ENCODE results near the gene ITGAD. TPM values are rescaled to one million over a fixed set of nuclear protein-coding genes. Genes with fewer than 3 reads are reported as not detected.

ITGAD gene
- total RNA-seq, 2 experiments from 2014 or later, result not detected

GRCh38 chr16:31423801-31424200 is 30.7 kb downstream of the ITGAD start:
- POLR2A ChIA-PET, result no interaction called here
- intact Hi-C loops (cut with DNase I, micrococcal nuclease), result loop anchor here in 1 of 2 experiments (10.0 kb wide), 1 partner anchor 159 kb away; no protein-coding TSS in a partner anchor
- peaks cover 13% of the 10 kb centered on the region for H3K4me1 Mint-ChIP-seq

GRCh38 chr16:31427441-31428278 is 34.5 kb downstream of the ITGAD start:
- CTCF ChIA-PET, result interaction anchor here (1.0 kb wide), 1 partner anchor 9 kb away, joined by 3 read pairs; no protein-coding TSS in a partner anchor
- Mint-ChIP-seq H3K9me3 (ENCODE audit: low read depth) (no peaks in the 10 kb centered on the region), H3K4me1 (peaks cover 8% of the 10 kb centered on the region), H3K27me3 (peaks cover 4% of the 10 kb centered on the region), H3K36me3 (ENCODE audit: low read depth) (no peaks in the 10 kb centered on the region), H3K27ac (no peak overlapping the region), H3K4me3 (no peak overlapping the region)
- DNase-seq (peak; percentile 78), ATAC-seq (peak; percentile 69)
- POLR2A ChIA-PET, result interaction anchor here (0.5 kb wide), 1 partner anchor 79 kb away, joined by 3 read pairs; no protein-coding TSS in a partner anchor
- intact Hi-C loops (cut with DNase I, micrococcal nuclease), result loop anchor here in 1 of 2 experiments (10.0 kb wide), 1 partner anchor 163 kb away; no protein-coding TSS in a partner anchor

More at GRCh38 chr16:31423801-31424200, 30.7 kb downstream of the ITGAD start:
- DNase-seq, result no peak
- Mint-ChIP-seq H3K27ac (no peak overlapping the region), H3K9me3 (ENCODE audit: low read depth) (no peaks in the 10 kb centered on the region), H3K4me3 (no peak overlapping the region), H3K36me3 (ENCODE audit: low read depth) (no peaks in the 10 kb centered on the region), H3K27me3 (peaks cover 5% of the 10 kb centered on the region)
- ATAC-seq, result no peak
- CTCF ChIA-PET, result interaction anchor here (0.8 kb wide), 1 partner anchor 8 kb away, joined by 3 read pairs; no protein-coding TSS in a partner anchor

DNA sequence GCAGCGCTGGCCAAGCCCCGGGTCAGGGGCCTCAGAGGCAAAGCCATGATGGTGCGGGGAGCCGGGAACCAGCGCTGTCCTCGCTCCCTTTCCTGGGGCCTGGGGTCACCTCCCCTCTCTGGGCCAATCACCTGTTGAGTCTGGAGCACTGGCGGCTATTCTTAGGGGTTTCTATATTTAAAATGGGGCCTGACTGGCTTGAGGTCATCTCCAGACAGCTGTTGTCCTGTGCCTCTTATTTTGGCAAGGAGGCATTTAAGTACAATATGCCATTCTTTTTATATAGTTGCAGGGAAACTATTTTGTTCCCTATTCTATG is 35.1 kb downstream of the ITGAD start, which contains the start of gene COX6A2:
Gene COX6A2, minus strand, starts transcription at position 82 of the 319 bp plus-strand sequence. Its CDS starts 35 bp downstream, at position 47.
- Mint-ChIP-seq H3K27me3 (peaks cover 4% of the 10 kb centered on the region), H3K4me3 (no peak within 1 kb of the TSS), H3K36me3 (ENCODE audit: low read depth) (no peaks in the 10 kb centered on the region), H3K4me1 (peaks cover 8% of the 10 kb centered on the region), H3K9me3 (ENCODE audit: low read depth) (no peaks in the 10 kb centered on the region), H3K27ac (no peak within 1 kb of the TSS)
- no peak for ATAC-seq
- intact Hi-C loops (cut with DNase I, micrococcal nuclease), result loop anchor here in 1 of 2 experiments (10.0 kb wide), 1 partner anchor 163 kb away; no protein-coding TSS in a partner anchor
- no peak for DNase-seq
- POLR2A ChIA-PET, result no interaction called here
- CTCF ChIA-PET, result interaction anchor here (1.4 kb wide), 1 partner anchor 14 kb away, joined by 5 read pairs; the partner anchor contains the start of gene ZNF843

- DNase-seq, result no peak
- Mint-ChIP-seq H3K27me3 (peaks cover 4% of the 10 kb centered on the region), H3K36me3 (ENCODE audit: low read depth) (no peaks in the 10 kb centered on the region), H3K27ac (no peak overlapping the region), H3K9me3 (ENCODE audit: low read depth) (no peaks in the 10 kb centered on the region), H3K4me1 (peaks cover 8% of the 10 kb centered on the region), H3K4me3 (no peak overlapping the region)
- intact Hi-C loops (cut with DNase I, micrococcal nuclease), result loop anchor here in 1 of 2 experiments (10.0 kb wide), 1 partner anchor 164 kb away; no protein-coding TSS in a partner anchor
- POLR2A ChIA-PET, result interaction anchor here (0.8 kb wide), 1 partner anchor 9 kb away, joined by 6 read pairs; no protein-coding TSS in a partner anchor
- peak; percentile 14 for ATAC-seq
- CTCF ChIA-PET, result interaction anchor here (1.4 kb wide), 1 partner anchor 14 kb away, joined by 5 read pairs; the partner anchor contains the start of gene ZNF843
Measured at GRCh38 chr16:31428638-31429247, 35.6 kb downstream of the ITGAD start.

DNA sequence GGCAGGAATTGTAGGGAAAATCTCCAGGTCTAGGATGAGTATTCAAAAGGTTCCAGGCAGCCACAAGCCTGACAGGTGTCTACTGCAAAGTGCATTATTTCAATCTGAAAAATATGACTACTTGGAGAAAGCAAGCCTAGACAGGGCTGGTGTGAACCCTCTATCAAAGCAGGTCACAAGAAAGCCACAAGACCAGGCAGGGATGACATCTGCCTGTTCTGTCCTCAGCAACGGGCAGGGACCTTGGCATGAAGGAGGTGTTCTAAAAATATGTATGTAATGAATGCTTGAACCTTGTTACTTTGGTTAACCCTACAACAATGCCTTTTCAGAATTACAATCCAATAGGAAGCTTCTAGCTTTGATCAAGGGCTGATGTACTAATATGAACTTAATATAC is 36.2 kb downstream of the ITGAD start:
- DNase-seq (no peak), ATAC-seq (no peak)
- H3K9me3 Mint-ChIP-seq (ENCODE audit: low read depth), result no peaks in the 10 kb centered on the region
- H3K36me3 Mint-ChIP-seq (ENCODE audit: low read depth), result no peaks in the 10 kb centered on the region
- peaks cover 8% of the 10 kb centered on the region for H3K4me1 Mint-ChIP-seq
- POLR2A ChIA-PET, result interaction anchor here (0.8 kb wide), 1 partner anchor 8 kb away, joined by 6 read pairs; no protein-coding TSS in a partner anchor
- CTCF ChIA-PET, result interaction anchor here (0.9 to 1.4 kb wide), 2 partner anchors 13 to 268 kb away, joined by 3 to 5 read pairs; partner anchors contain the start of gene ZNF843
- H3K27ac Mint-ChIP-seq, result no peak overlapping the region
- H3K27me3 Mint-ChIP-seq, result peaks cover 4% of the 10 kb centered on the region
- H3K4me3 Mint-ChIP-seq, result no peak overlapping the region
- intact Hi-C loops (cut with DNase I, micrococcal nuclease), result loop anchor here in 1 of 2 experiments (10.0 kb wide), 1 partner anchor 165 kb away; no protein-coding TSS in a partner anchor

DNA sequence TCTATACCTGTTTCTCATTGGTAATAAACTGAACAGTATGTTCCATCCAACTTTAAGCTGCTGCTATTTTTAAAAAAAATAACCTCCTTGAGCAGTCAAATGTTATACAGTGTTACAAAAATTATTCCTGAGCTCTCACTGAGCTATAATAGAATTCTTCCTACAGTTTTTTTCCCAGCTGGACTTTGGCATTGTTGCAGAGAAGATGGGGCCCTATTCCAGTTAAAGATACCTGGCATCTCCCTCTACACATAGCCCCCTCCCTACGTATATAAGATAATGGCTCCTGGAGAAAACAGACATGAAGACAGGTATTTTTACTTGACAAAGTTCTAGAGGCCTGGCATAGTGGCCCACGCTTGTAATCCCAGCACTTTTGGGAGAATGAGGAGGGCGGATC is 36.7 kb downstream of the ITGAD start:
- CTCF ChIA-PET, result interaction anchor here (0.9 kb wide), 2 partner anchors 230 to 267 kb away, joined by 3 to 4 read pairs; no protein-coding TSS in a partner anchor
- Mint-ChIP-seq H3K4me1 (peaks cover 8% of the 10 kb centered on the region), H3K36me3 (ENCODE audit: low read depth) (no peaks in the 10 kb centered on the region), H3K9me3 (ENCODE audit: low read depth) (no peaks in the 10 kb centered on the region), H3K4me3 (no peak overlapping the region), H3K27me3 (peaks cover 4% of the 10 kb centered on the region), H3K27ac (no peak overlapping the region)
- no peak for DNase-seq
- intact Hi-C loops (cut with DNase I, micrococcal nuclease), result loop anchor here in 1 of 2 experiments (10.0 kb wide), 1 partner anchor 165 kb away; no protein-coding TSS in a partner anchor
- no peak for ATAC-seq
- POLR2A ChIA-PET, result no interaction called here

DNA sequence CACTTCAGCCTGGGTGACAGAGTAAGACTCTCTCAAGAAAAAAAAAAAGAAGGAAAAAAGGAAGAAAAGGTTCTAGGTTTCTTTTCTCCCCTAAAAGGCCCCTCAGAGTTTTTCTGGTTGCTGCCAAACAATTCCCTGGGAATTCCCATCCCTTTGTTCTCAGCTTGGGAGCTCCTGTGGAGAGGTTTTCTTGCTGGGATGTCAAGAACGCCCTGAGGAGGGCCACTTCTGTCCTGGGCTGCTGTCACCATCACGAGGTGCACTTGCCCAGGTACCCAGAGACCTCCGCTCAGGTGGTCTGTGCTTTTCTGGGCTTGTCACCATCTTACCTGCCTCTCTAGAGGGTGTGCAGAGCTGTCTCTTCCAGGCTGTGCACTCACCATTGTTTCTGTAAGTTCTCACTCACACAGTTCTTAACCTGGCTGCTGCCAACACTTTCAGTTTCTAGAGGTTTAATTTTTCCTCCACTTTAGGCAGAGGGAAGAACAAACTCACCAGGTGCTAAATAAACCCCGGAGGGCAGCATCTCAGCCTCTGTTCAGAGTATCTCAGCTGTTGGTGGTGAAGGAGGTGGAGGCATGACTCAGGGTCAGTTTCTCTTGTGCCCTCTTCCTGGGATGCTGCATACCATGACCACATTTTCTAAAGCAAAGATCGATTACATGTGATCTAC is 37.4 kb downstream of the ITGAD start:
- Mint-ChIP-seq H3K36me3 (ENCODE audit: low read depth) (no peaks in the 10 kb centered on the region), H3K4me3 (no peak overlapping the region), H3K27ac (no peak overlapping the region), H3K27me3 (peaks cover under 1% of the 10 kb centered on the region), H3K9me3 (ENCODE audit: low read depth) (no peaks in the 10 kb centered on the region), H3K4me1 (peaks cover 8% of the 10 kb centered on the region)
- intact Hi-C loops (cut with DNase I, micrococcal nuclease), result no loop called here
- CTCF ChIA-PET, result interaction anchor here (0.7 to 0.9 kb wide), 3 partner anchors 230 to 389 kb away, joined by 3 to 4 read pairs (median 3); no protein-coding TSS in a partner anchor
- POLR2A ChIA-PET, result no interaction called here
- ATAC-seq, result peak; percentile 43
- DNase-seq, result no peak

GRCh38 chr16:31435341-31436220 is 42.4 kb downstream of the ITGAD start:
- peaks cover 2% of the 10 kb centered on the region for H3K27me3 Mint-ChIP-seq
- ChIA-PET POLR2A (no interaction called here), CTCF (interaction anchor here (1.4 to 1.7 kb wide), 2 partner anchors 8 to 9 kb away, joined by 3 to 4 read pairs; no protein-coding TSS in a partner anchor)
- no peaks in the 10 kb centered on the region for H3K9me3 Mint-ChIP-seq (ENCODE audit: low read depth)
- DNase-seq, result no peak
- H3K27ac Mint-ChIP-seq, result no peak overlapping the region
- peaks cover 15% of the 10 kb centered on the region for H3K4me1 Mint-ChIP-seq
- H3K36me3 Mint-ChIP-seq (ENCODE audit: low read depth), result no peaks in the 10 kb centered on the region
- no peak for ATAC-seq
- no peak overlapping the region for H3K4me3 Mint-ChIP-seq
- intact Hi-C loops (cut with DNase I, micrococcal nuclease), result no loop called here

GRCh38 chr16:31436221-31437045 is 43.3 kb downstream of the ITGAD start:
- Mint-ChIP-seq H3K4me3 (no peak overlapping the region), H3K9me3 (ENCODE audit: low read depth) (no peaks in the 10 kb centered on the region), H3K36me3 (ENCODE audit: low read depth) (no peaks in the 10 kb centered on the region), H3K27me3 (peaks cover 2% of the 10 kb centered on the region), H3K27ac (no peak overlapping the region), H3K4me1 (peaks cover 11% of the 10 kb centered on the region)
- POLR2A ChIA-PET, result no interaction called here
- intact Hi-C loops (cut with DNase I, micrococcal nuclease), result no loop called here
- DNase-seq (no peak), ATAC-seq (no peak)
- CTCF ChIA-PET, result interaction anchor here (0.6 to 1.7 kb wide), 3 partner anchors 8 to 451 kb away, joined by 3 to 4 read pairs (median 3); no protein-coding TSS in a partner anchor

Data from activated CD4-positive, alpha-beta T cell treated with anti-CD3 and anti-CD28 coated beads for 36 hours (primary cell).